ENCODE measurements around the gene CELA2A.

The CELA2A gene

DNA sequence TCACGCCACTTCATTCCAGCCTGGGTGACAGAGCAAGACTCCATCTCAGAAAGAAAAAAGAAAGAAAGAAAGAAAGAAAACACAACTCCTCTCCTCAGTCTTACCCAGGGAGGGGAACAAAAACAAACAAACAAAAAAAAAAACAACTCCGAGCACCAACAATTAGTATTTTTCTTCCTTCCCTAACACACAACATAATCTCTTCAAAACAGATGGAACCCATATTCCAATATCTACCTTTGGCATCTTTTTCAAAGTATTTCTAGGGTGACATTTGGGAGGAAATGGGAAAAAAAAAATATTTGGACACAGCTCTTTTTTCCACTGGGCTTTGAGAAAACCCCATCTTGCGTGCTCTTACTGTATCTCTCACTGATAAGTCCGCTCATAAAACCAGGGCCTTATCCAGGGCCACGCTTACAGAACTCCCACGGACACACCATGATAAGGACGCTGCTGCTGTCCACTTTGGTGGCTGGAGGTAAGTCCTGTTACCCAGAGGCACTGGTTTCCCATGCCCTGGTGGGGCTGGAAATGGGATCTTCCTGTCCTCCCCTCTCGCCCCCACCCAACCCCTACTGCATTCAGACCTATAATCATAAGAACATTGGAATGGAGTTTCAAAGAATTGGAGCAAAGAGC lies at the start of gene CELA2A:
CELA2A (plus strand) TSS at position 420 of the 642 bp plus-strand sequence; CDS start at position 442, 22 bp downstream.
- DNase-seq (ENCODE audit: low read depth in 2 of 2): no peak

DNA sequence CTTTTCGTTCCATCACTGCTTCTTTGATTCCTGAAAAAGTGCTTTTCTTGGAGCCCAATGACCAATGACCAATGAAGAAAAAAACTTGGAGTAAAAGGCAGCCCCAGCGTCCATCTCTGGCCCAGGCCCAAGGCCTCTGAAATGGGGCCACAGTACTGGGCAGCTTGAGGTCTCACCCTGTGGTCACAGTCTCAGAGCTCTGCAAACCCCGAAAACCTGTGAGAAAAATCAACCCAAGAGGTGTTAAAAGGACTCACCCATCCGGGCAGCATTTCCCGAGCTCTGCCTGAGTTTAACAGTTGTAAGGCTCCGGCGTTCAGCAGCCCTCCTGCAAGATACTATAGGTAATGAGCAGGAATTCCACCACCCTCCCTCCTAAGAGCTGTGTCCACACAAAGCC lies 49.0 kb upstream of the CELA2A start:
- DNase-seq (ENCODE audit: low read depth in 2 of 2): no peak

DNA sequence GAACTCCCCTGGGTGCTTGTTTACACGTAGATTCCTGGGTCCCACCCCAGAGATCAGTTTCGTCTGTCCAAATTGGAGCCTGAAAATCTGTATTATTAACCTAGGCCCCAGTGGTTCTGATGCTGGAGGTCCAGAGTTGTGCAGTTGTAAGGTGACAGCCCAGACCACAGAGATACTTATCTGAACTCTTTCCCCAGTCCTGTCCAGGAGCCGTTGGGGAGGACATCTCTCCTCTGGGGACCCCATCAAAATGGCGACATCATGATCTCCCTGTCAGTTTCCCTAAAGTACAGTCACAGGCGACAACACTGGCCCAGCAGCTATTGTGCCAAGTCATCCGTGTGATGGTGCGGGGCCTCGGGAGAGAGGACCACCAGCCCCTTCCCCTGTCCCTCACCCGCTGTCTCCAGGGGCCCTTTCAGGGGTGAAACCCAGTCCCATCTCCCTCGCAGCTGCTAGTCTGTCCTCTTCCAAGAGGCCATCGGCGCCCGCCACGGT lies 47.6 kb upstream of the CELA2A start:
- DNase-seq (ENCODE audit: low read depth in 2 of 2): no peak

DNA sequence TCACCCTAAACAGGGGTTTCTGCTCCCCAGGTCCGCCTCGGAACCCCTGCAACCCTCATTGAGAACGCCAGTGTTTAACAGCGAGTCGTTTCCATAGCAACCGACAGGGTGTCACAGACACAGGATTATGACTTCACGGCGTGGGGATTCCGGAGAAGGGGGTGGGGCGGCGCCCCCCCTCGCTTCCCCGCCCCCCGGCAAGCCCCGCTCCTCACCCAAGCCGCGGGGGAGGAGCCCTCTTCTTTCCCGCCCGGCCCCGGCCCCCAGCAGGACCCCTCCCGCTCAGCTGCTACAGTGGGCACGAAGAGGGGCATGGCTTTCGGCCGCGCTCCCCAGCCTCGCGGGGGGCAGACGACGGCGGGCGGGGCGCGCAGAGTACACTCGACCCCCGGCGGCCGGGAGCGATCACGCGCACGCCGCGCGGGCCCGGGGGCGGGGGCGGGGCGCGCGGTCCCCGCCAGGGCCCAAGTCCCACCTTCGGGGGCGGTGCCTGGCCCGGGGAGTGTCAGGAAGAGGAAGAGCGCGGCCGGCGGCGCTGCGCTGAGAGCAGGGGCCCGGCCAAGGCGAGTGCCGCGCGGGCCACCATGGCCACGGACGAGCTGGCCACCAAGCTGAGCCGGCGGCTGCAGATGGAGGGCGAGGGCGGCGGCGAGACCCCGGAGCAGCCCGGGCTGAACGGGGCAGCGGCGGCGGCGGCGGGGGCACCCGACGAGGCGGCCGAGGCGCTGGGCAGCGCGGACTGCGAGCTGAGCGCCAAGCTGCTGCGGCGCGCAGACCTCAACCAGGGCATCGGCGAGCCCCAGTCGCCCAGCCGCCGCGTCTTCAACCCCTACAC lies 46.9 kb upstream of the CELA2A start, which contains the start of gene EFHD2:
EFHD2 (plus strand) TSS at position 501 of the 835 bp plus-strand sequence; CDS start at position 585, 84 bp downstream.
- peak in 1 of 2 experiments; percentile 24 for DNase-seq (ENCODE audit: low read depth in 2 of 2)

DNA sequence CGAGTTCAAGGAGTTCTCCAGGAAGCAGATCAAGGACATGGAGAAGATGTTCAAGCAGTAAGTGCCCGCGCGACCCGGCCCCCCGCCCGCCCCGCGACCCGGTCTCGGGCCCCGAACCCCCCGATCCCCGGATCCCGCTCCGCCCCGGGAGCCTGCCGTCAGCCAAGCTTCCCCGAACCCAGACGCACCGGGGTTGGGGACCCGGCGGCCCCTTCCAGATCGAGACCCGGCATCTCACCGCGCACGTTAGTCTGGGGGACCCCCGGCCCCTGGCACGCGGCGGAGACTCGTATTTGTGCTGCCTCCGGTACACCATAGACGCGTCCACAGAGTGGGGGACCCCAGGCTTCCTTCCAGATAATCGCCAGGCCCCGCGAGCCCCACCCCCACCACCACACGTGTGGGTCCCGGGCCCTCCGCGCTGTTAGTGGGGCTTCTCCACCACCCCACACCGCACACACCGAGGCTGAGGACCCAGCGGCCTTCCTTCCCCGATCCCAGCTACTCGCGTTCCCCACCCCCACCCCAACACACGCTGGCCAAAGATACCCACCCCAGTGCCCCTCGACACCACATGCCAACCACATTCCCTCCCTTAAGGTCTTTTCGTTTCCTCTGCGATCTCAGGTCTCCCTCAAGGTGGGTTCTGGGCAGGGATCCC lies 46.2 kb upstream of the CELA2A start:
- DNase-seq (ENCODE audit: low read depth in 2 of 2): no peak

DNA sequence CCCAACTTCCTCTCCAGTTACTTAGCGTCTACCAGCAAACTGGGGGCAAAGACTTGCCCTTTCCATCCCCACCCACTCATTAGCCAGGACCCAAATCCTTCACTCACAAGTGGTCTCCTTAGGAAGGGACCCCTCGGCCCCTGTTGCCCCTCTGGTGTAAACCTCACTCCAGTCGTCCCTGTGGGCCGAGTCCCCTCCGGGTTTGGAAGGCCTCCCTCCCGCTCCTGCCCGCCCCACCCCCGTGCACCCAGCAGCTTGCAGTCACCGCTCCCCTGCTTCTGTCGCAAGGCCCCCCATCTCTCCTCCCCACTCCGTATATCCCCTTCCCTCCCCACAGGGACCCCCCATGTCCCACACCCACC lies 45.7 kb upstream of the CELA2A start:
- no peak for DNase-seq (ENCODE audit: low read depth in 2 of 2)

DNA sequence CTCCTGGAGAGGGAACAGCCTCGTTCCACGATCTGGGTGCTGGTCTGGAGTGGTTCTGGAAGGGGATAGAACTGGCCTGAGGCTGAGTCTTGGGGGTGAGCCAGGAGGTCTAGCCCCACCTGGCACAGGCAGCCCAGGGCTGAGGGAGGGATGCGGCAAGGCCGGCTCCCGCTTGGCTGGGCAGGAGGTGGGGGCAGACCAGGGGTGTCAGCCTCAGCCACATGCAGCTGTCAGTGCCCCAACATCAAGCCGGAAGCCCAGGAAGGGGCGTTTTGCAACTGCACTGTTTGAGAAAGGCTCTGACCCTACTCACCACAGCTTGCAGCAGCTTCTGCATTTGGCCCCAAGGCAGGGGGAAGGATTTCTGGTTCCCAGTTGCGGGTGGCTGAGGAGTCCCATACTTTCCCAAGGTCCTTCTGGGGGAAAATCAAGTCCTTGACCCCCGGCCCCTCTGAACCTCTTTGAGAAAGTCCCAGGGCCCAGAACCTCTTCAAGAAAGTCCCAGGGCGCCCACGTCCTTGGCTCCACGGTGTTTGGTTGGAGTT lies 44.9 kb upstream of the CELA2A start:
- DNase-seq (ENCODE audit: low read depth in 2 of 2): no peak

DNA sequence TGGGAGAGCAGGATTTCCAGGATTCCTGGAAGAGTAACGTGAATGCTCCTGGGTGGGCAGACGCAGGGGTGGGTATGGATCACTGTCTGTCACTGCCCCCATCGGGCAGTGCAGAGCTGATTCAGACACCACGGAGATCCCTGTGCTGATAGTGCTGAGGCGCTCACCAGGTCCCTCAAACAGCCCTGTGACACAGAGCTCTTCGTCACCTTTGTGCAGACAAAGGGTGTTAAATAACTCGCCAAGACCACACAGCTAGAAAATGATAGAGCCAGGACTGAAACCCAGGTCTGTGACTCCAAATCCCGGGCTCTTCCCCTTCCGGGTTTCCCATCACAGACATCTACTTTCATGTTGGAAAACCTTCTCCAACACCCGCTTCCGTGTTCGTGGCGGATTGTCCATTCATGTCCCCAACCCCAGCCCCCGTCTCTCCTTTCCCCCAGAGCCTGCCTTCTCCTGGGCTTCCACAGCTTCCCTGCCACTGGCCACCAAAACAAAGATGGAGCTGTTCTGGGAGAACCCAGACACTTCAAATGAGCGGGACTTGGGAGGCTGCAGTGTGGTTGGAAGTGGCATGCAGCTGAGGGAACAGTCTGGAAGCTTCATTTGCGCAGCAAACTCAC lies 44.2 kb upstream of the CELA2A start:
- DNase-seq (ENCODE audit: low read depth in 2 of 2): no peak

DNA sequence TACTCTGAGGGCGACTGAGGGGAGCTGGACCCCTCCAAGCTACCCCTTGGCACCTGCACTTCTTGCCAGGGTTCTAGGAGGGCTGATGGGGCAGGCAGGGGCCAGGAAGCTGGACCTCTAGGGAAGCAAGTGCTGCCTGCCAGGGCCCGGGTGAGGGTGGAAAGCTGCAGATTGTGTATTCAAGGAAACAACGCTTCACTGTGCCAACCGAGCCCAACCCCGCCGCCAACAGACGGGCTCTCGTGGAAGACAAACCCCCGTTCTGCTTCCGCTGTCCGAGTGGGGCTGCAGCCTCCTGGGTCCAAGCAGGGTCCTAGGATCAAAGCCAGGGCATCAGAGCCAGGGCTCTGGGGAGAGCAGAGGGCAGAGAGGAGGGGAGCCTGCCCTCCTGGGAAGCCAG lies 43.7 kb upstream of the CELA2A start:
- DNase-seq (ENCODE audit: low read depth in 2 of 2): no peak

DNA sequence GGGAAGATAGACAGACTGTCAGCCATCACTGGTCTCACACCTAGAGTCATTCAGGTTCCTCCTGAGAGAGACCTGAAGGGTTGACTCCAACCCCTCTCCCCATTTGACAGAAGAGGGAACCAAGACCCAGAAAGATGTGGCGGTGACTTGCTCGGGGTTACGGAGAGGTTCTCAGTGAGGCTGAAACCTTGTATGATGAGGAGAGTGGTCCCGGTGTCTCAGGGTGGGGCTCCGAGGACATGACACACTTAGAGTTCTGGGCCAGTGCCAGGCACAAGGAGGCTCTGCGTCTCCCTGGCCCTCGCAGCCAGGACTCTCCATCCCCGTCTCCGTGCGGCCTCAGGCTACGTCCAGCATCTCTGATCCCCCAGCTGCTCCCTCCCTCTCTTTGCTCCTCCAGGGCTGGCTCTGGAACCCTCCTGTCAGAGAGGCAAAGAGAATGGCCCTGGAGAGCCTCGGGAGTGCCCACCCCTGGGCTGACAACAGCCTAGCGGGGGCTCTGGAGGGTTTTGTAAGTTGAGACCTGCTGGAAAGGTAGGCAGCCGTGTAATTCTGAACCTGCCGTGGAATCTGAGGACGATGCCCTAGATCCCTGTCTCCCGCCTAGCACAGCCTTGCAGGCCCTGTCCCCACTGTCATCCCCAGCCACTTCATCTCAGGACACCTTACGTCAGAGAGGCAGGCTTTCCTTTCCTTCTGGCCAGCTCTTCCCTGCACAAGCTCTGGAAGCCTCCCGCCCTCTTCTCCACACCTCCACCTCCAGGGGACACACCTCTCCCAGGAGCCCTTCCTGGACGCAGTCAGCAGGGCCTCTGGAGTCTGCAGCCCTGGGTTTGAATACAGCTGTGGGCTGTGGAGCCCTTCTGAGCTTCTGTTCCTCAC lies 42.7 kb upstream of the CELA2A start:
- no peak for DNase-seq (ENCODE audit: low read depth in 2 of 2)

DNA sequence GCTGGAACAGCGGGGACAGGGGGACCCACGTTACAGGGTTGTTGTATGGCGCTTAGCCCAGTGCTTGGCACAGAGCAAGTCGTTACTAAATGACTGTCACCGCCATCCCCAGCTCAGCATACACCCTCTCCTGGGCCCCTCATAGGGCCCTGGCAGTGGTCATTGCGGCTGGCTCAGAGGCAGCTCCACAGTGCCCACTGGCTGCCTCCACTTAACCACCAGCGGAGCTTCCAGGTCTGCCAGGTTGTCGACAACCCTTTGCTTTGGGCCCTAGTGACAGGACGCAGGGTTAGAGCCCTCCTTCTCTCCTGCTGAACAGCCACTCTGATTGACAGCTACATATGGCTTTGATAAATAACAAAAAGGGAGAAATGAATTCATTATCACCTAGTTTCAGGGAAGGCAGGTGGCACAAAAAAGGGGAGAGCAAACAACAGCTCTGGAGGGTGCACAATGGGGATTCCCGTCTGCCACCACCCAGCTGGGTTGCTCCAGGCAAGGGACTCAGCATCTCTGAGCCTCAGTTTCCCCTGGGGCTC lies 42.0 kb upstream of the CELA2A start:
- DNase-seq (ENCODE audit: low read depth in 2 of 2): no peak

DNA sequence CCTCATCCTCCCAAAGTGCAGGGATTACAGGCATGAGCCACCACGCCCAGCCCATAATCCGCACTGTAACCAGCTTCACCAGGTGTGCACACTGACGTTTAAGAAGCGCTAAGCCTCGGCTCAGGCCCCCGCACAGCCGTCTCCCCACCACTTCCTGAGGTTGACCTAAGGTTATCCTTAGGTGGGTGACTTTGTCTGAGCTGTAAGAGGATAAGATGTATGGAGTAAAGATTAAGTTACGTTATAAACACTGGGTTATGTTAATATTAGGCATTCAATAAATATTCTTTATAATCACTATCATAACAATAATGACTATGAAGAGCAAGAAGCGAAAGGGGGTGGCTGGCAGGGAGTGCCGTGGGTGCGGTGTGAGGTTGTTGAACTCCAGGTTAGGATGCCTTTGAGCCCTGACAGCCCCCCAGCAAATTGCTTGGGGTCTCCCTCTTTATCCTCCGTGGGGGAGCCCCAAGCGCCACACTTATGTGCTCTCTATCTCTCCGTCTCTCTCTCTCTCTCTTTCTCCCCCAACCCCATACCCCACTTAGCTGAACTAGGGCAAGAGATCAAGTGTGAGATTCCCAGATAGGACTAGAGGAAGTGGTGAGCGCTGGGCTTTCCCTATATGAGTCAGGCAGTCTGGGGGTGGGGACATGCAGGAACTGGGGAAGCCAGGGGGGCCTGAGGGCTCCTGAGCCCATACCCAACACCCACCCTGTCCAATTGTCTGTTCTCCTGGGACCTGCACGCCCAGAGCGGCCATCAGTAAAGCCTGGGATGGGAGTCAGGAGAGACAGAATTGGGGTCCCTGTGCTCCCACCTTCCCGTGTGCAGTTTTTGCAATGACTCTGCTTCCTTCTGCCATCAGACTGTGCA lies 39.2 kb upstream of the CELA2A start:
- DNase-seq (ENCODE audit: low read depth in 2 of 2): no peak

DNA sequence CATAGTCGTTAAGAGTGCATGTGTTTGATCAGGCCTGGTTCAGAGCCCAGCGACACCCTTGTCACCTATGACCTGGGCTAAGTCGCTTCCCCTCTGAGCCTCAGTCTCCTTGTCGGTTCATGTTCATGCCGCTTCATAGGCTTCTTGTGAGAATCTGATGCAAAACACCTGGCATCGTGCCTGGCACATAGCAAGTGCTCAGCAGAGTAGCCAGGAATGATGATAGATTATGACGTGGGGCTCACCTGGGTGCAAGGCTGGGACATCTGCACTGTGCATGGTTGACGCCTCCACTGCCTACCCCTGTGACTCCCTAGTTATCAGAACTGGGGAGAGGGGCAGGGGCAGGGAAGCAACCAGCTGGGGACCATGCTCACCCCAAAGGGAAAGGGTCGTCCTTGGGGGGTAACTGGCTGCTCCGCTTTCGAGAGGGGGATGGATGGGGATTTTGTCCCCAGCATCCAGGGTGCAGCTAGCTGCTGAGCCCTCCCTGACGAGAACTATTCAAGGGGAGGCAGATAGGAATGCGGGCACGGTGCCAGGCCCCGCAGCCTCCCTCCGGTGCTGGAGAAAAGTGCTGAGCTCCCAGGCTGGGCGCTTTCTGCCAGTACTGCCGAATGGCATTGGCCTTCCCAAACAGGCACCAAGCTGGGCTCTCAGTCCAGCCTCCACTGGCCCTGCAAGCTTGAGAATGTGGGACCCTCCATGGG lies 37.6 kb upstream of the CELA2A start:
- DNase-seq (ENCODE audit: low read depth in 2 of 2): no peak

DNA sequence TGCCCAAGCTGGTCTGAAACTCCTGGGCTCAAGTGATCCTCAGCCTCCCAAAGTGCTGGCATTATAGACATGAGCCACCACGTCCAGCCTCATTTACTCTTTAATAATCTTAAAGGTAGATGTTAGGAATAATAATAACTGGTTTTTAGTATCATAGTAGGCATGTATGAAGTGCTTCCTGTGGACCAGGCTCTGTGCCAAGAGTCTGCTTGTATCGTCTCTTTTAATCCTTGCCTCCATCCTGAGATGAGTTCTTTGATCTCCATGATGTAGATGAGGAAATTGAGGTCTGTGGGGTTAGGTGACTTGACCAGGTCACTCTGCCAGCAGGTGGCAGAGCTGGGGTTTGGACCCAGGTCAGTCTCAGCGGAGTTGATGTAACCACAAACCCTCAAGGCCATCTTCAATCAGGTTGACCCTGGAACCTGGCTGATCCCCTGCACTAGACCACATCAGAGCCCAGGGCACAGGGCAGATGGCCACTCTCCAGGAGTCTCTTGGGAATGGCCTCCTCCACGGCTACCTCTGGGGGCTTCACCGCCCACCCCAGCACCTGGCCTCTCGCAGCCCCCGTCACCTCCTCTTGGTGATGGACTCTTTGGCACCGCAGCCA lies 35.6 kb upstream of the CELA2A start:
- no peak for DNase-seq (ENCODE audit: low read depth in 2 of 2)

DNA sequence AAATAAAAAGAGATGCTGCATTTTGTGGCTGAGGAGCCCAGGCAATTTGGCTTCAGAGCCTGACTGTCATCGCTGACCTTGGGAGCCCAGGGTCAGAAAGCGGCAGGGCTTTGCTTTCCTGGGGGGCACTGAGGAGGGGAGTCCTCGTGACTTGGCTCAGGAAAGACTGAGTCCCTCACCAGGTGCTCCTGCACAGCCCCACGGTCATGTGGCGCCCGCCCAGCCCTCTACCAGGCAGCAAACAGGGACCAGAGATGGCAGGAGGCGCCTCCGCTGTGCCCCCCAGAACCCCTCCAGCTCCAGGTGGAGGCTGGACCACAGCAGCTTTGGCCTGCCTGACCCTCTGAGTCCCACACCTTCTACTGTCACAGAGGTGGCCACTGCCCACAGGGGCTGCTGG lies 33.7 kb upstream of the CELA2A start:
- no peak for DNase-seq (ENCODE audit: low read depth in 2 of 2)

DNA sequence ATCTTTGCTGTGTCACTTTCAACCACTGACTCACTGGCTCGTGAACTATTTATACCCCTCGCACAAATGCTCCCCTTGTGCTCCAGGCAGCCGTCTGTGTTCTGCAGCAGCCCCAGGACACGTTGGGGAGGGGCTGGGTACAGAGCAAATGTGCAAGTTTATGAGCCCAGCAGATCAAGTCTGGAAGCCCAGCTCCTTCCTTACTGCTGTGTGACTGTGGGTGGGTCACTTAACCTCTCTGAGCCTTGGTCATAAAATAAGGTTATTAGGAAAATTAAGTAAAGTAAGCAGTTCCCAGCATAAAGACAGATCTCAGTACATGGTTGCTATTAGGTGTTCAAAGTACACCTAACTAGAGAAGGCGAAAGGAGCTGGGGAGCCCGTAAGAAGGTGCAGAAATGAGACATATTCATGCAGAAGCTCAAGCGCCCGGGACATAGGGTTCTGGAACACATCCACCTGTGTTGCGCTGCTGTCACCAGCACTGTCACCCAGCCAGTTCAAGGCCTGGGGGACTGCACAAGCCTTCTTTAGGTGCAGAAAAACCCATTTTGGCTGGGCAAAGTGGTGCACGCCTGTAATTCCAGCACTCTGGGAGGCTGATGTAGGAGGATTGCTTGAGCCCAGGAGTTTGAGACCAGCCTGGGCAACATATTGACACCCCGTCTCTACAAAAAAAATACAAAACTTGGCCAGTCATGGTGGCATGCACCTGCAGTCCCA lies 33.0 kb upstream of the CELA2A start:
- no peak for DNase-seq (ENCODE audit: low read depth in 2 of 2)

DNA sequence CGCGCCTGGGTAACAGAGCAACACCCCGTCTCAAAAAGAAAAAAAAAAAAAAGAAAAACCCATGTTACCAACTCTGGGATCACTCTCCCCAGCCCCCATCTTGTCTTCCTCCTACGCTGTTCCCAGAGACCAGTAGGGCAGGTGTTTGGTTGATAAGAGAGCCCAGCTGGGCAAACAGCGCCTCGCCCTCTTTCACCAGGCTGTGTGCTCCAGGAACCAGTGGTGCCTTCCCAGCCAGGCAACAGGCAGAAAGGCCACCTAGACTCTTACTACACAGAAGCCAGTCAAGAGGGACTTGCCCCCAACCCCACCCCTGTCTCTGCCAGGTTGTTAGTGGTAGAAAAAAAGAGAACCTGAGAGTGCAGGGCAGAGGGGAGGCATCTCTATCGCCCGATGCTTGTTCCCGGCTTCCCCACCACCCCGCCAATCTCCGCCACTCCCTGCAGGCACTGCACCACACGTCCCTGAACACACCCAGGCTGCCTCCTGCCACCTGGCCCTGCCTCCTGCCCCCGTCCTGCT lies 32.3 kb upstream of the CELA2A start:
- no peak for DNase-seq (ENCODE audit: low read depth in 2 of 2)

DNA sequence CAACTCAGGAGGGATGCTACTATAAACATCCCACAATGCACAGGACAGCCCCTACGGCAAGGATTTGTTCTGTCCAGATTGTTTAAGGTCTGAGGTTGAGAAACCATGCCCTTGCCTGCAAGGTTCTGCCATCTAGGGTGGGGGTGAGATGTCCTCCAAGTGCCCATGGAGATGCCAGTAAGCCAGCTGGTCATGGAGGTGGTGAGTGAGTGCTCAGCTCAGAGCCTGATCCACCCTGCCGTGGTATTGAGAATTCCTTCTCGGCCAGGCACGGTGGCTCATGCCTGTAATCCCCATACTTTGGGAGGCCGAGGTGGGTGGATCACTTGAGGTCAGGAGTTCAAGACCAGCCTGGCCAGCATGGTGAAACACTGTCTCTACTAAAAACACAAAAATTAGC lies 31.6 kb upstream of the CELA2A start:
- DNase-seq (ENCODE audit: low read depth in 2 of 2): no peak
